OCI-LY1 (cell line): ENCODE measurements around the gene RASGEF1C.

Experiments
- EZH2 ChIP-seq: fragments of 200-600 bp; sonication (generic), shearing (Covaris generic); IDR thresholded peaks from 2 replicates; pipeline ENCODE4 v1.8.0; 2017; ENCODE audit warnings: borderline replicate concordance, mixed run types, mild to moderate bottlenecking, antibody characterized with exemption, low read length, moderate library complexity, mixed read lengths
- TF ChIP-seq, protein P1 (sequence below): fragments of 200-600 bp; sonication (generic), shearing (Covaris generic); IDR thresholded peaks from 2 replicates; pipeline ENCODE4 v1.5.1; 2017; ENCODE audit warnings: mild to moderate bottlenecking, antibody characterized with exemption, low read length, moderate library complexity, mixed read lengths

- no peak for TF ChIP-seq EZH2
- TF ChIP-seq, protein P1, sequence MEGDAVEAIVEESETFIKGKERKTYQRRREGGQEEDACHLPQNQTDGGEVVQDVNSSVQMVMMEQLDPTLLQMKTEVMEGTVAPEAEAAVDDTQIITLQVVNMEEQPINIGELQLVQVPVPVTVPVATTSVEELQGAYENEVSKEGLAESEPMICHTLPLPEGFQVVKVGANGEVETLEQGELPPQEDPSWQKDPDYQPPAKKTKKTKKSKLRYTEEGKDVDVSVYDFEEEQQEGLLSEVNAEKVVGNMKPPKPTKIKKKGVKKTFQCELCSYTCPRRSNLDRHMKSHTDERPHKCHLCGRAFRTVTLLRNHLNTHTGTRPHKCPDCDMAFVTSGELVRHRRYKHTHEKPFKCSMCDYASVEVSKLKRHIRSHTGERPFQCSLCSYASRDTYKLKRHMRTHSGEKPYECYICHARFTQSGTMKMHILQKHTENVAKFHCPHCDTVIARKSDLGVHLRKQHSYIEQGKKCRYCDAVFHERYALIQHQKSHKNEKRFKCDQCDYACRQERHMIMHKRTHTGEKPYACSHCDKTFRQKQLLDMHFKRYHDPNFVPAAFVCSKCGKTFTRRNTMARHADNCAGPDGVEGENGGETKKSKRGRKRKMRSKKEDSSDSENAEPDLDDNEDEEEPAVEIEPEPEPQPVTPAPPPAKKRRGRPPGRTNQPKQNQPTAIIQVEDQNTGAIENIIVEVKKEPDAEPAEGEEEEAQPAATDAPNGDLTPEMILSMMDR, result no peak
Observed at GRCh38 chr5:180235077-180235476, 26.1 kb upstream of the RASGEF1C start.
